ENCODE measurements around the gene MARK2. TPM values are rescaled to one million over a fixed set of nuclear protein-coding genes. Genes with fewer than 3 reads are reported as not detected.

Gene MARK2
- total and polyA plus RNA-seq, 2 of the 8 experiments (the other 6 are each of a cell fraction or from before 2014, with no cell fraction given): 19.3 to 58.5 TPM

- TF ChIP-seq TAF7 (optimal IDR thresholded peaks at IDR 0.05; ENCODE audit: borderline replicate concordance, low read depth, low read length): no peak
- no peak for TF ChIP-seq PHF8 (conservative IDR thresholded peaks at IDR 0.05; ENCODE audit: low read depth, low read length)
- no peak for TF ChIP-seq BRCA1 (IDR thresholded peaks at IDR 0.05; ENCODE audit: low read depth, low read length)
- TF ChIP-seq FOSL1 (IDR thresholded peaks at IDR 0.05; ENCODE audit: insufficient read depth, low read depth, low read length): no peak
- 0 out of 2 replicates have a peak, but pooled peaks have one; percentile 35 for TF ChIP-seq TAF1 (IDR thresholded peaks at IDR 0.05; ENCODE audit: low read depth, low read length)
- peak in 1 of 2 experiments; percentile 68; a peak in 1 of 4 replicates for TF ChIP-seq SIN3A (conservative IDR thresholded peaks at IDR 0.05 in 1 of 2, IDR thresholded peaks at IDR 0.05 in 1 of 2; ENCODE audit: low read depth in 1 of 2, low read length in 2 of 2)
- 0 out of 4 replicates have a peak, but pooled peaks of 1 of the 2 experiments have one; percentile 3 for TF ChIP-seq RAD21 (IDR thresholded peaks at IDR 0.05 in 1 of 2, conservative IDR thresholded peaks at IDR 0.05 in 1 of 2; ENCODE audit: low read depth in 2 of 2, low read length in 2 of 2)
- TF ChIP-seq BCL11A (IDR thresholded peaks at IDR 0.05; ENCODE audit: low read depth in 2 of 2, low read length in 2 of 2): no peak
- TF ChIP-seq SP2 (IDR thresholded peaks at IDR 0.05; ENCODE audit: low read length): no peak
- TF ChIP-seq SIX5 (IDR thresholded peaks at IDR 0.05; ENCODE audit: low read depth, low read length): no peak
- TF ChIP-seq CTBP2 (IDR thresholded peaks at IDR 0.05; ENCODE audit: borderline replicate concordance, insufficient read depth, insufficient read length, low read length): peak; percentile 63
- TF ChIP-seq TBP (IDR thresholded peaks at IDR 0.05; ENCODE audit: low read depth, low read length): no peak
- TF ChIP-seq, protein P1, sequence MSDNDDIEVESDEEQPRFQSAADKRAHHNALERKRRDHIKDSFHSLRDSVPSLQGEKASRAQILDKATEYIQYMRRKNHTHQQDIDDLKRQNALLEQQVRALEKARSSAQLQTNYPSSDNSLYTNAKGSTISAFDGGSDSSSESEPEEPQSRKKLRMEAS (IDR thresholded peaks at IDR 0.05): peak; percentile 66
- TF ChIP-seq RXRA (IDR thresholded peaks at IDR 0.05; ENCODE audit: insufficient read depth, low read depth, low read length): no peak
- TF ChIP-seq KDM4A (IDR thresholded peaks at IDR 0.05; ENCODE audit: low read depth, low read length, severe bottlenecking): no peak
- TF ChIP-seq NANOG (IDR thresholded peaks at IDR 0.05; ENCODE audit: insufficient read depth, low read depth, low read length, poor library complexity, severe bottlenecking): no peak
- TF ChIP-seq CBX5 (IDR thresholded peaks at IDR 0.05; ENCODE audit: low read depth, low read length): no peak
- TF ChIP-seq EP300 (IDR thresholded peaks at IDR 0.05; ENCODE audit: borderline replicate concordance in 1 of 2, low read depth in 2 of 2, low read length in 2 of 2): 0 out of 3 replicates have a peak, but pooled peaks of 1 of the 2 experiments have one; percentile 38
- no peak for TF ChIP-seq ZNF274 (IDR thresholded peaks at IDR 0.05; ENCODE audit: borderline replicate concordance, extremely low read depth, low read length)
- TF ChIP-seq SRF (IDR thresholded peaks at IDR 0.05; ENCODE audit: low read depth, low read length): no peak
- TF ChIP-seq SIRT6 (IDR thresholded peaks at IDR 0.05; ENCODE audit: low read length): no peak
- TF ChIP-seq CREB1 (IDR thresholded peaks at IDR 0.05): no peak
- TF ChIP-seq RNF2 (IDR thresholded peaks at IDR 0.05; ENCODE audit: borderline replicate concordance, low read depth, low read length, missing control alignments, poor library complexity, severe bottlenecking): no peak
Measured at GRCh38 chr11:63882555-63883242, 43.8 kb downstream of the MARK2 start (continued).
